ENCODE measurements around the gene TWSG1.
"Not testable (repeated sequence)": the region's sequence is repeated elsewhere in the genome, so short reads cannot be mapped to it uniquely, and the experiment has no call there.

- not testable (repeated sequence) for TF ChIP-seq CTCF (IDR thresholded peaks at IDR 0.05; ENCODE audit: insufficient read depth, low read length); GABPA (IDR thresholded peaks at IDR 0.05; ENCODE audit: low read depth); POLR2AphosphoS5 (IDR thresholded peaks at IDR 0.05; ENCODE audit: low read depth)
These were observed 89.7 kb downstream of the TWSG1 start for GRCh38 chr18:9424235-9424634.
